Common myeloid progenitor, CD34-positive (primary cell): Measurements from ENCODE around the gene PTCH1.

Source experiments
- CTCF ChIA-PET: fragments of 350-600 bp; sonication (Branson Sonifier 250); formaldehyde crosslinking; loops from one replicate; lab custom pipeline; 2021; ENCODE audit warnings: antibody characterized with exemption; lab: Charles Lee
- POLR2A ChIA-PET: fragments of 350-600 bp; sonication (Branson Sonifier 250); formaldehyde crosslinking; loops from one replicate; lab custom pipeline; 2021; ENCODE audit warnings: antibody characterized with exemption; lab: Charles Lee
- DNase-seq, 3 donors: peaks; one replicate each; pipeline versions ENCODE4 v3.0.0 to v3.0.0-alpha.2; 2013
- H3K27ac ChIP-seq, 2 experiments: 1 replicate in 1 of 2; 2 replicates in 1 of 2; pipeline ENCODE4 v1.7.0; 2013; ENCODE audit warnings: inconsistent platforms in 2 of 2, low read length in 2 of 2, mild to moderate bottlenecking in 2 of 2, low read depth in 1 of 2, moderate library complexity in 1 of 2; ENCODE audit not compliant: severe bottlenecking in 2 of 2, insufficient read depth in 1 of 2, poor library complexity in 1 of 2
- H3K27me3 ChIP-seq, 5 experiments: replicated peaks in 2 of 5; 1 replicate in 3 of 5; 2 replicates in 2 of 5; pipeline versions ENCODE4 v1.6.1 to v1.7.0; 2013; ENCODE audit warnings: low read length in 4 of 5, mild to moderate bottlenecking in 2 of 5, moderate library complexity in 2 of 5, inconsistent platforms in 1 of 5; ENCODE audit not compliant: insufficient read depth in 5 of 5, control insufficient read depth in 4 of 5
- H3K36me3 ChIP-seq, 4 experiments: 1 replicate in 2 of 4; 2 replicates in 2 of 4; pipeline versions ENCODE4 v1.6.1 to v1.7.0; 2013; ENCODE audit warnings: low read length in 3 of 4, control low read depth in 1 of 4, mild to moderate bottlenecking in 1 of 4; ENCODE audit not compliant: control insufficient read depth in 4 of 4, insufficient read depth in 4 of 4
- H3K4me1 ChIP-seq, 4 experiments: 1 replicate in 3 of 4; 2 replicates in 1 of 4; pipeline versions ENCODE4 v1.6.1 to v1.7.1; 2013; ENCODE audit warnings: low read length in 3 of 4, mild to moderate bottlenecking in 3 of 4, control low read depth in 1 of 4, inconsistent platforms in 1 of 4, moderate library complexity in 1 of 4; ENCODE audit not compliant: control insufficient read depth in 4 of 4, insufficient read depth in 4 of 4; ENCODE audit errors: control extremely low read depth in 1 of 4
- H3K4me3 ChIP-seq, 7 experiments: 1 replicate in 4 of 7; 2 replicates in 3 of 7; pipeline versions ENCODE4 v1.5.1 to v1.7.0; 2013; ENCODE audit warnings: mild to moderate bottlenecking in 7 of 7, low read length in 6 of 7, moderate library complexity in 6 of 7, inconsistent platforms in 2 of 7, low read depth in 2 of 7, control low read depth in 1 of 7; ENCODE audit not compliant: insufficient read depth in 4 of 7, control insufficient read depth in 1 of 7; ENCODE audit errors: extremely low read depth in 1 of 7
- H3K9me3 ChIP-seq, 5 experiments: 1 replicate in 4 of 5; 2 replicates in 1 of 5; pipeline versions ENCODE4 v1.6.1 to v1.7.1; 2013; ENCODE audit warnings: low read length in 4 of 5, mild to moderate bottlenecking in 2 of 5, inconsistent platforms in 1 of 5, low read depth in 1 of 5, moderate library complexity in 1 of 5; ENCODE audit not compliant: control insufficient read depth in 4 of 5, insufficient read depth in 2 of 5; ENCODE audit errors: control extremely low read depth in 1 of 5
- WGBS: methylation state at CpG from one replicate; pipeline ENCODE4 v1.1.5; 2013; ENCODE audit not compliant: insufficient coverage; 5-methylcytosine and 5-hydroxymethylcytosine counted together

The PTCH1 gene

GRCh38 chr9:95505072-95505716 lies 11.6 kb downstream of the PTCH1 start:
- Histone ChIP-seq H3K27ac (no peak overlapping the region), H3K9me3 (peaks cover 0 to 3% (median 0%) of the 10 kb centered on the region in 5 experiments), H3K4me1 (peaks cover 2 to 44% (median 35%) of the 10 kb centered on the region in 4 experiments), H3K36me3 (no peaks in the 10 kb centered on the region), H3K27me3 (peaks cover 8 to 94% (median 51%) of the 10 kb centered on the region in 5 experiments), H3K4me3 (peak overlapping the region in 2 of 7 experiments; percentile 51 to 78)
- WGBS = 2% methylated on average over 5 of the region's 10 CpGs
- DNase-seq = no peak
- ChIA-PET CTCF (no interaction called here), POLR2A (no interaction called here)

DNA sequence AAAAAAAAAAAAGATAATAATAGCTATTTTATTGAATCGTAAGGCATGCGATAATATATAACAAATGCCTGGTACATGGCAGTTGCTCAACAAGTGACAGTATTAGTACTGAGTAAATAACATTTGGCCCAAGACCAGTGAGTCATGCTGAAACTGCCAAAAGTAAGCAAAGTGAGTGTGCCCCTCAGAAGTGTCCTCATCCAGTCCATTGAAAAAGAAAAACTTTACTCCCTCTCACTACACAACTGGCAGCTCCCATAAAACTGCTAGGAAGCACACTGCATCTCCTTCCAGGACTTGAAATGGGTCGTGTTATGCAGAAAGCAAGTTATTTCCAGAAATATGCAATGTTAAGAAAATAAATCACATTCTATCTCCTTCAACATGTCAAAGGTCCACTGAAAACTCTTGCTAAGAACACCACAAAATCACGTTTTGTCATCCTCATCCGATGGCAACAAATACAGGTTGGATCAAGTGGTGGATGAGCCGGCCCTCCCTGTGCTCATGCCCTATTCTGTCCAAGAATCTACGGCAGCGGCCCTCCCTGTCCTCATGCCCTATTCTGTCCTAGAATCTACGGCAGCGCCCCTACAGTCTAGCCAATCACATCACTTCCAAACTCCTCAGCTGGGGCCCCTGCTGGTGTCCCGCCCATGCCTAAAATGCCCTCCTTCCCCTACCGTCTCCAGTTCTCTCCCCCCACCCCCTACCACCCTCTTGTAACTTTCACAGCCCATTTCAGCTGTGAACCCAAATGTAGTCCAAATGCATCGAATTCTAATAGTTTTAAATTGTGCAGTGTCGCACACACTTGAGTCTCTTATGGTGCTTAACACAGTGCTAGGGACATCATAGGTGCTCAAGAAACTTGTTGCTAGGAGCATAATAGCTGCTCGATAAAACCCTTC lies 12.5 kb downstream of the PTCH1 start:
- Histone ChIP-seq H3K27ac (no peak overlapping the region), H3K27me3 (peaks cover 10 to 94% (median 46%) of the 10 kb centered on the region in 5 experiments), H3K4me1 (peaks cover 2 to 35% (median 28%) of the 10 kb centered on the region in 4 experiments), H3K4me3 (no peak overlapping the region), H3K9me3 (peaks cover 0 to 3% (median 0%) of the 10 kb centered on the region in 5 experiments), H3K36me3 (no peaks in the 10 kb centered on the region)
- ChIA-PET CTCF (interaction anchor here (1.0 kb wide), 1 partner anchor 19 kb away, joined by 3 read pairs; no protein-coding TSS in a partner anchor), POLR2A (no interaction called here)
- WGBS = 58% methylated on average over 13 of the region's 15 CpGs
- peak in 1 of 3 donors; percentile 26 for DNase-seq

GRCh38 chr9:95503369-95503768 lies 13.4 kb downstream of the PTCH1 start:
- POLR2A ChIA-PET = no interaction called here

GRCh38 chr9:95502248-95502647 lies 14.5 kb downstream of the PTCH1 start:
- no peak for DNase-seq
- no peaks in the 10 kb centered on the region for H3K36me3 ChIP-seq
- H3K4me3 ChIP-seq = no peak overlapping the region
- H3K9me3 ChIP-seq = peaks cover 0 to 3% (median 0%) of the 10 kb centered on the region in 5 experiments
- peaks cover 2 to 16% (median 13%) of the 10 kb centered on the region in 4 experiments for H3K4me1 ChIP-seq
- ChIA-PET CTCF (no interaction called here), POLR2A (no interaction called here)
- WGBS = no CpG with 5 or more reads among the region's 3 CpGs
- H3K27ac ChIP-seq = no peak overlapping the region
- H3K27me3 ChIP-seq = peaks cover 10 to 94% (median 47%) of the 10 kb centered on the region in 5 experiments

More at GRCh38 chr9:95503369-95503768, 13.4 kb downstream of the PTCH1 start:
- Histone ChIP-seq H3K27me3 (peaks cover 10 to 94% (median 47%) of the 10 kb centered on the region in 5 experiments), H3K36me3 (no peaks in the 10 kb centered on the region), H3K4me1 (peaks cover 2 to 26% (median 23%) of the 10 kb centered on the region in 4 experiments), H3K27ac (no peak overlapping the region), H3K4me3 (no peak overlapping the region), H3K9me3 (peaks cover 0 to 3% (median 0%) of the 10 kb centered on the region in 5 experiments)
- WGBS = 100% methylated on average over 1 of the region's 6 CpGs
- DNase-seq = no peak
- CTCF ChIA-PET = interaction anchor here (1.0 kb wide), 1 partner anchor 18 kb away, joined by 3 read pairs; no protein-coding TSS in a partner anchor

- Histone ChIP-seq H3K4me1 (no peaks in the 10 kb centered on the region), H3K9me3 (peaks cover 0 to 3% (median 0%) of the 10 kb centered on the region in 5 experiments), H3K4me3 (no peak overlapping the region), H3K36me3 (no peaks in the 10 kb centered on the region), H3K27me3 (peaks cover 10 to 95% (median 46%) of the 10 kb centered on the region in 5 experiments), H3K27ac (no peak overlapping the region)
- no peak for DNase-seq
- WGBS = 88% methylated on average over 8 of the region's 9 CpGs
- ChIA-PET CTCF (interaction anchor here (0.9 to 1.4 kb wide), 2 partner anchors 37 to 94 kb away, joined by 3 to 4 read pairs; no protein-coding TSS in a partner anchor), POLR2A (interaction anchor here (0.7 kb wide), 1 partner anchor 689 kb away, joined by 3 read pairs; no protein-coding TSS in a partner anchor)
These were observed 16.9 kb downstream of the PTCH1 start for GRCh38 chr9:95499847-95500246.

- no peak overlapping the region for H3K27ac ChIP-seq
- 95% methylated on average over 5 of the region's 6 CpGs for WGBS
- ChIA-PET POLR2A (interaction anchor here (0.7 kb wide), 1 partner anchor 688 kb away, joined by 3 read pairs; no protein-coding TSS in a partner anchor), CTCF (interaction anchor here (0.9 to 1.4 kb wide), 2 partner anchors 37 to 95 kb away, joined by 3 to 4 read pairs; no protein-coding TSS in a partner anchor)
- DNase-seq = no peak
- H3K4me1 ChIP-seq = peaks cover 0 to 4% (median 0%) of the 10 kb centered on the region in 4 experiments
- H3K9me3 ChIP-seq = peaks cover 0 to 1% (median 0%) of the 10 kb centered on the region in 5 experiments
- no peak overlapping the region for H3K4me3 ChIP-seq
- H3K36me3 ChIP-seq = no peaks in the 10 kb centered on the region
- peaks cover 10 to 95% (median 47%) of the 10 kb centered on the region in 5 experiments for H3K27me3 ChIP-seq
These were observed 17.6 kb downstream of the PTCH1 start for GRCh38 chr9:95499046-95499676.
